ENCODE results near the gene CALHM1.

CALHM1 gene

GRCh38 chr10:103481974-103482531, 23.4 kb upstream of the CALHM1 start:
- no peak for DNase-seq

GRCh38 chr10:103480521-103480920, 21.8 kb upstream of the CALHM1 start:
- DNase-seq = no peak

GRCh38 chr10:103479135-103479534, 20.4 kb upstream of the CALHM1 start, which contains the start of gene CALHM3:
Gene CALHM3, minus strand, starts transcription at chr10:103479240. Its CDS starts 208 bp downstream, at chr10:103479032.
- no peak for DNase-seq

- no peak for DNase-seq
Observed at GRCh38 chr10:103478671-103479070, 20.0 kb upstream of the CALHM1 start.

- no peak for DNase-seq
Observed at GRCh38 chr10:103476046-103476768, 17.5 kb upstream of the CALHM1 start.

GRCh38 chr10:103475437-103475836, 16.7 kb upstream of the CALHM1 start:
- DNase-seq = no peak

GRCh38 chr10:103474077-103474476, 15.4 kb upstream of the CALHM1 start:
- no peak for DNase-seq

GRCh38 chr10:103473261-103473671, 14.6 kb upstream of the CALHM1 start:
- no peak for DNase-seq

GRCh38 chr10:103472005-103472404, 13.3 kb upstream of the CALHM1 start:
- no peak for DNase-seq

GRCh38 chr10:103470761-103471653, 12.3 kb upstream of the CALHM1 start:
- DNase-seq = no peak

GRCh38 chr10:103469201-103469600, 10.5 kb upstream of the CALHM1 start:
- DNase-seq = no peak

- DNase-seq = no peak
Observed at GRCh38 chr10:103467406-103467805, 8.7 kb upstream of the CALHM1 start.

GRCh38 chr10:103466734-103467133, 8.0 kb upstream of the CALHM1 start:
- DNase-seq = no peak

GRCh38 chr10:103465411-103466179, 6.9 kb upstream of the CALHM1 start:
- no peak for DNase-seq

GRCh38 chr10:103463499-103463898, 4.8 kb upstream of the CALHM1 start:
- no peak for DNase-seq

GRCh38 chr10:103459615-103460014, 915 bp upstream of the CALHM1 start:
- no peak for DNase-seq

GRCh38 chr10:103457896-103458583, 660 bp downstream of the CALHM1 start:
- no peak for DNase-seq

- no peak for DNase-seq
Observed at GRCh38 chr10:103457176-103457712, 1.5 kb downstream of the CALHM1 start.

- DNase-seq = no peak
Observed at GRCh38 chr10:103456074-103456660, 2.5 kb downstream of the CALHM1 start.

- no peak for DNase-seq
Observed at GRCh38 chr10:103455235-103455634, 3.5 kb downstream of the CALHM1 start.

- DNase-seq = no peak
Observed at GRCh38 chr10:103454026-103454425, 4.7 kb downstream of the CALHM1 start.
